ENCODE measurements around the gene AKAP13.

AKAP13 gene

GRCh38 chr15:85691350-85692240 lies 311.2 kb downstream of the AKAP13 start:
- Histone ChIP-seq H3K27ac (ENCODE audit: extremely low read depth, low read depth, low read length) (no peak overlapping the region), H3K4me3 (ENCODE audit: low read depth, low read length) (no peak overlapping the region), H3K36me3 (ENCODE audit: control insufficient read depth in 2 of 2, insufficient read depth in 1 of 2, low read length in 2 of 2) (peaks cover 14 to 37% of the 10 kb centered on the region in 2 experiments), H3K9me3 (ENCODE audit: control insufficient read depth, insufficient read depth, low read depth, low read length) (no peaks in the 10 kb centered on the region), H3K4me1 (ENCODE audit: control insufficient read depth, insufficient read depth, low read length) (no peaks in the 10 kb centered on the region)
- POLR2A ChIA-PET, result no interaction called here
- CTCF ChIA-PET, result interaction anchor here (0.6 to 1.1 kb wide), 4 partner anchors 18 to 400 kb away, joined by 3 to 7 read pairs (median 4); no protein-coding TSS in a partner anchor
- TF ChIP-seq HOXC10 (CRISPR knock-in tag; IDR thresholded peaks at IDR 0.05) (no peak), ZFP37 (tag by site-specific recombination; IDR thresholded peaks at IDR 0.05) (no peak), ZBTB11 (tag by site-specific recombination; conservative IDR thresholded peaks at IDR 0.05; ENCODE audit: low read depth) (no peak), ZNF514 (tag by site-specific recombination; IDR thresholded peaks at IDR 0.05) (no peak), ZIC2 (tag by site-specific recombination; IDR thresholded peaks at IDR 0.05) (no peak), ZBTB8A (tag by site-specific recombination; IDR thresholded peaks at IDR 0.05) (no peak), KLF17 (tag by site-specific recombination; IDR thresholded peaks at IDR 0.05) (no peak), ZNF830 (tag by site-specific recombination; IDR thresholded peaks at IDR 0.05; ENCODE audit: low read depth) (no peak), ZNF114 (tag by site-specific recombination; IDR thresholded peaks at IDR 0.05) (no peak), SP7 (tag by site-specific recombination; IDR thresholded peaks at IDR 0.05) (no peak)
- TF ChIP-seq, protein P1, sequence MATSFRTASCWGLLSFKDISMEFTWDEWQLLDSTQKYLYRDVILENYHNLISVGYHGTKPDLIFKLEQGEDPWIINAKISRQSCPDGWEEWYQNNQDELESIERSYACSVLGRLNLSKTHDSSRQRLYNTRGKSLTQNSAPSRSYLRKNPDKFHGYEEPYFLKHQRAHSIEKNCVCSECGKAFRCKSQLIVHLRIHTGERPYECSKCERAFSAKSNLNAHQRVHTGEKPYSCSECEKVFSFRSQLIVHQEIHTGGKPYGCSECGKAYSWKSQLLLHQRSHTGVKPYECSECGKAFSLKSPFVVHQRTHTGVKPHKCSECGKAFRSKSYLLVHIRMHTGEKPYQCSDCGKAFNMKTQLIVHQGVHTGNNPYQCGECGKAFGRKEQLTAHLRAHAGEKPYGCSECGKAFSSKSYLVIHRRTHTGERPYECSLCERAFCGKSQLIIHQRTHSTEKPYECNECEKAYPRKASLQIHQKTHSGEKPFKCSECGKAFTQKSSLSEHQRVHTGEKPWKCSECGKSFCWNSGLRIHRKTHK (tag by site-specific recombination; IDR thresholded peaks at IDR 0.05), result no peak
- TF ChIP-seq, protein P2, sequence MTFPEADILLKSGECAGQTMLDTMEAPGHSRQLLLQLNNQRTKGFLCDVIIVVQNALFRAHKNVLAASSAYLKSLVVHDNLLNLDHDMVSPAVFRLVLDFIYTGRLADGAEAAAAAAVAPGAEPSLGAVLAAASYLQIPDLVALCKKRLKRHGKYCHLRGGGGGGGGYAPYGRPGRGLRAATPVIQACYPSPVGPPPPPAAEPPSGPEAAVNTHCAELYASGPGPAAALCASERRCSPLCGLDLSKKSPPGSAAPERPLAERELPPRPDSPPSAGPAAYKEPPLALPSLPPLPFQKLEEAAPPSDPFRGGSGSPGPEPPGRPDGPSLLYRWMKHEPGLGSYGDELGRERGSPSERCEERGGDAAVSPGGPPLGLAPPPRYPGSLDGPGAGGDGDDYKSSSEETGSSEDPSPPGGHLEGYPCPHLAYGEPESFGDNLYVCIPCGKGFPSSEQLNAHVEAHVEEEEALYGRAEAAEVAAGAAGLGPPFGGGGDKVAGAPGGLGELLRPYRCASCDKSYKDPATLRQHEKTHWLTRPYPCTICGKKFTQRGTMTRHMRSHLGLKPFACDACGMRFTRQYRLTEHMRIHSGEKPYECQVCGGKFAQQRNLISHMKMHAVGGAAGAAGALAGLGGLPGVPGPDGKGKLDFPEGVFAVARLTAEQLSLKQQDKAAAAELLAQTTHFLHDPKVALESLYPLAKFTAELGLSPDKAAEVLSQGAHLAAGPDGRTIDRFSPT (tag by site-specific recombination; IDR thresholded peaks at IDR 0.05), result no peak
- TF ChIP-seq, protein P3, sequence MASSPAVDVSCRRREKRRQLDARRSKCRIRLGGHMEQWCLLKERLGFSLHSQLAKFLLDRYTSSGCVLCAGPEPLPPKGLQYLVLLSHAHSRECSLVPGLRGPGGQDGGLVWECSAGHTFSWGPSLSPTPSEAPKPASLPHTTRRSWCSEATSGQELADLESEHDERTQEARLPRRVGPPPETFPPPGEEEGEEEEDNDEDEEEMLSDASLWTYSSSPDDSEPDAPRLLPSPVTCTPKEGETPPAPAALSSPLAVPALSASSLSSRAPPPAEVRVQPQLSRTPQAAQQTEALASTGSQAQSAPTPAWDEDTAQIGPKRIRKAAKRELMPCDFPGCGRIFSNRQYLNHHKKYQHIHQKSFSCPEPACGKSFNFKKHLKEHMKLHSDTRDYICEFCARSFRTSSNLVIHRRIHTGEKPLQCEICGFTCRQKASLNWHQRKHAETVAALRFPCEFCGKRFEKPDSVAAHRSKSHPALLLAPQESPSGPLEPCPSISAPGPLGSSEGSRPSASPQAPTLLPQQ (tag by site-specific recombination; IDR thresholded peaks at IDR 0.05), result no peak

DNA sequence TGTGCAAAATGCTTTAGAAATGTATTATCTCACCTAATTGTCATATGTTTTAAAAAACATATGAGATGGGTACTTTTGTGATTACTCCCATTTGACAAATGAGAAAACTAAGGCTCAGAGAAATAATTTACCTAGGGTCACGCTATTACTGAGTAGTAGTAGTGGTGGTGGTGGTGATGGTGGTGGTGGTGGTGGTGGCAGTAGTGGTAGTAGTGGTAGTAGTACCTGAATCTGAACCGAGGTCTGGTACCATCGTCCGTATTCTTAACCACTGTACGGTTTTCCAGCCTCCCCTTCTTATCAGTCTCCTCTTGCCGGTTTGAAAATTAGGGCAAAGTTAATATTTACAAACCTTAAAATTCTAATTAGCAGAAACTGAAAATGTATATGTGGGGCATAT lies 311.9 kb downstream of the AKAP13 start:
- TF ChIP-seq KLF16 (tag by site-specific recombination; IDR thresholded peaks at IDR 0.05) (no peak), GLIS1 (tag by site-specific recombination; IDR thresholded peaks at IDR 0.05) (no peak), ZNF791 (tag by site-specific recombination; IDR thresholded peaks at IDR 0.05) (no peak), ZNF114 (tag by site-specific recombination; IDR thresholded peaks at IDR 0.05) (no peak), TCF7L2 (IDR thresholded peaks at IDR 0.05; ENCODE audit: borderline replicate concordance, low read depth, low read length) (no peak)
- H3K4me3 ChIP-seq (ENCODE audit: low read depth, low read length), result no peak overlapping the region
- peaks cover 14 to 31% of the 10 kb centered on the region in 2 experiments for H3K36me3 ChIP-seq (ENCODE audit: control insufficient read depth in 2 of 2, insufficient read depth in 1 of 2, low read length in 2 of 2)
- ChIA-PET POLR2A (no interaction called here), CTCF (no interaction called here)
- H3K9me3 ChIP-seq (ENCODE audit: control insufficient read depth, insufficient read depth, low read depth, low read length), result no peaks in the 10 kb centered on the region
- H3K27ac ChIP-seq (ENCODE audit: extremely low read depth, low read depth, low read length), result no peak overlapping the region
- no peaks in the 10 kb centered on the region for H3K4me1 ChIP-seq (ENCODE audit: control insufficient read depth, insufficient read depth, low read length)

All from HEK293 (cell line).